ENCODE results near the gene MOG. TPM values are rescaled to one million over a fixed set of nuclear protein-coding genes. Genes with fewer than 3 reads are reported as not detected.

The MOG gene
- total RNA-seq (2022; extraction: Qiagen RNA extraction): not detected in 5 replicates

DNA sequence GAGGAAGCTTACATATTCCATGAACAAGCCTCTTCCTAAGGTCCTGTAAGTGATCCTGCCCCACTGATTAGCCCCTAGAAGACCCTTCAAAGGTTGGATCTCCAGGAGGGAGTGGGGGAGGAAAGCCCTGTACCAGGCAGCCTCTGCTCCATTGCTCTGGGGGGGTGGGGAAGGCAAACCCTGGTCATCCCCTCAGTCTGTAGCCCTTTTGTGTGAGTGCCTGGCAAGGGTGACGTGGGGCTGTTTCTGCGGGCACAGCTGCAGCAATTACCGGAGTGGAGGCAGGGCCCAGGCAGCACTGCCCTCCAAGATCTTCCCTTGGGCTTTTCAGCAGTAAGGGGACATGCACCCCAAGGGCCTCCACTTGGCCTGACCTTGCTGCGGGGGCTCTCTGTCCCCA is at the start of gene MOG:
MOG (plus strand) TSS at position 295 of the 400 bp plus-strand sequence. CDS start 118 bp downstream, outside the sequence.

DNA sequence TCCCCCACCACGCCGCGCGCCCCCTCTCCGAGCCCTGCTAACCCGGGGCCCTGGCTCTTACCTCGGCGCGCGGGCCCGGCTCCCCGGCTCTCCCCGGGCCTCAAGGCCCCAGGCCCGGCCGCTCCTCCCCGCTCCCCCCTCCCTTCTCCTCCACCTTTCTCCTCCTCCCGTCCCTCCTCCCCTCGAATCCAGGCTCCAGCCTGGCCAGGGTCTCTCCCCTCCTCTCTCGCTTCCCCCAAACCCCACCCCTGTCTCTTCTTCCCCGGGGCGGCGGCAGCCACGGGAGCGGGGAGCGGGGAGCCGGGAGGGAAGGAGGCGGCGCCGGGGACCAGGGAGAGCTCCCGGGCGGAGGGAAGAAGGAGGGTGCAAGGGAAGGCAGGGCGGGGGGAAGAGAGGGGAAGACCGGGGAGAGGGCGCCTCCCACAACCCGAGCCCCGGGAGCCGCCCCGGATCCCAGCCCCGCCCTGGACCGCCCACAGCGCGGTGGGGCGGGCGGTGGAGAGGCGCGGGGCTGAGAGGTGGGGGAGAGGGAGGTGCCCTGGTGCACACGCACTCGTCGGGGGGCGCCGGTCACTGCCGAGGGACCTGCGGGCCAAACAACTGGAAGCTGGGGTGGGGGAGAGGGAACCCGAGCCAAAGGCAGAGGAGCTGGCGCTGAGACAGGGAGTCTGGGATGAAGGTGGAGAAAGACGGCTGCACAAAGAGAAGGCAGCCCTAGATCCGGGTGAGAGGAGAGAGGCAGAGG is 23.9 kb upstream of the MOG start, which contains the start of gene GABBR1:
GABBR1 (minus strand) TSS at position 395 of the 745 bp plus-strand sequence. CDS start 798 bp downstream, outside the sequence.

DNA sequence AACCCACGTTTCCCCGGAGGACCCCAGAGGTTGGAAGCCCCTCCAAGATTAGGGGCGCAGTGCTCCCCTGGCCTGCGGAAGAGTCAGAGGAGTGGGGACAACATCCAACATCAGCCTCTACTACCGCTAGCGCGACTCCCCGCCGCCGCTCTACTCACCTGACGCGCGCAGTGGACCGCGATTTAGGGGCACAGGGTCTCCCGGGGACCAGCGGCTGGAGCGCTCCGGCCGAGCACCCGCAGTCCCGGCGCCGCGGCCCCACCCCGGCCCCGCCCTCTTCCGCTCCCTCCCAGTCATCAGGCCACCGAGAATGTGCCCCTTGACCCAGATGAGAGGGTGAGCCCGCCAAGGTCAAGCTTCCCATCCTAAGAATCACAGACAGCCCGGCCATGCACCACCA is 24.0 kb downstream of the MOG start, which contains the start of gene ZFP57:
ZFP57 (minus strand) TSS at position 249 of the 400 bp plus-strand sequence. CDS start 4,149 bp downstream, outside the sequence.

Other genes starting within 250 kb of the MOG start
- gene OR12D1, start 242.2 kb upstream of the MOG start, total RNA-seq (2022; extraction: Qiagen RNA extraction): not detected in 5 replicates
- not detected in 5 replicates for gene OR10C1, start 217.8 kb upstream of the MOG start, total RNA-seq (2022; extraction: Qiagen RNA extraction)
- gene OR11A1, start 200.0 kb upstream of the MOG start, total RNA-seq (2022; extraction: Qiagen RNA extraction): not detected in 5 replicates
- gene OR2H1, start 199.9 kb upstream of the MOG start, total RNA-seq (2022; extraction: Qiagen RNA extraction): not detected in 5 replicates
- not detected in 5 replicates for gene MAS1L, start 169.1 kb upstream of the MOG start, total RNA-seq (2022; extraction: Qiagen RNA extraction)
- 0.27 to 0.65 TPM (median 0.61 TPM) in 5 replicates for gene UBD, start 97.4 kb upstream of the MOG start, total RNA-seq (2022; extraction: Qiagen RNA extraction)
- gene OR2H2, start 72.0 kb upstream of the MOG start, total RNA-seq (2022; extraction: Qiagen RNA extraction): not detected in 5 replicates
- 2.4 to 5.9 TPM (median 4.3 TPM) in 5 replicates for gene GABBR1, start 23.9 kb upstream of the MOG start, total RNA-seq (2022; extraction: Qiagen RNA extraction)
- gene ZFP57, start 24.1 kb downstream of the MOG start, total RNA-seq (2022; extraction: Qiagen RNA extraction): not detected in 5 replicates
- 3.3 to 4.0 TPM (median 3.8 TPM) in 5 replicates for gene HLA-F, start 66.3 kb downstream of the MOG start, total RNA-seq (2022; extraction: Qiagen RNA extraction)
- not detected in 5 replicates for gene HLA-G, start 170.7 kb downstream of the MOG start, total RNA-seq (2022; extraction: Qiagen RNA extraction)